ENCODE data around the gene RAB38. TPM values are rescaled to one million over a fixed set of nuclear protein-coding genes. Genes with fewer than 3 reads are reported as not detected.

The RAB38 gene
- total RNA-seq = not detected

DNA sequence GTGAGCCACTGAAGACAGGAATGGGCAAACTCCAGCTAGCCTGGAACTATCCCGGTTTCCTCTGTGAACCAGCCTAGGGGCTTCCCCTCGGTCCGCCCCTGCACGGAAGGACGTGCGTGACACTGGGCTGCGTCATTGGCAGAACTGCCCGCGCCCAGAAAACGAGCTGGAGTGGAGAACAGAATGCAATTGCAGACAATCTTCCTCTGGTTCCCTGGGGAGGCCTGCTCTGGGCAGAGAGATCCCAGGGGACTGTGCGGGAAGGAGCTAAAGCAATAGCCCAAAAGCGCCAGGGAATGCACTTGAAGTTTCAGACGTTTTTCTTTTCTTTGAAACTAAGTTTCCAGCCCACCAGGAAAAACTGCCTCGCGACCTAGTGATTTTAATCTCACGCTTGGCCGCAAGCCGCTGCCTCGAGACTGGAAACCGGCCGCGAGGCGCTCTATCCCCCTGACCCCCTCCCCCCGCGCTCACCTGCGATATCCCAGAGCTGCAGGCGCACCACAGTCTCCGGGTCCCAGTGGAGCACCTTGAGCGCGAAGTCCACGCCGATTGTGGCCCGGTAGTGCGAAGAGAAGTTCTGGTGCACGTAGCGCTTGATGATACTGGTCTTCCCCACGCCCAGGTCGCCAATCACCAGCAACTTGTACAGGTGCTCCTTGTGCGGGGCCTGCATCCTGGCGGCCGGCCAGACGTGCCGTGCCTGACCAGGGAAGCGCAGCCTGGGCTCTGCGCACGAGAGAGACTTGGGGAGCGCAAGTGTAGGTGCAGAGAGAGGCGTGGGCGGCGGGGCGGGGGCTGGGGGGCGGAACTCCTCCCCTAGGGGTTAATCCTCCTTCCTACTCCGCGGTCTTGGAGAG, at the start of gene RAB38:
Gene RAB38, minus strand, starts transcription at position 735 of the 860 bp plus-strand sequence. Its CDS starts 59 bp downstream, at position 676.
- DNase-seq = no peak

DNA sequence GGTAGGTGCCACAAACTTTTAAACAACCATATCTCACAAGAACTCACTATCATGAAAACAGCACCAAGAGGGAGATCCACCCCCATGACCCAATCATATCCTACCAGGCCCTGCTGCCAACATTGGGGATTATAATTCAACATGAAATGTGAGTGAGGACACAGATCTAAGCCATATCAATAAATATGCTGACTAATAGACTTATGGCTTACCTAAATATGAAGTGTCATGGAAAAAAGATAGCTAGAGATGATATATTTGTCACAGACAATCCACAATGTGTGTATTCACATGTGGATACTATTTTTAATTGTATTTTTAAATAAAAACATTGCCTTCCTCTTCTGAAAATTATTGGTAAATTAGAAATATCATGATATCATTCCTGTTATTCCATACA, 38.2 kb upstream of the RAB38 start:
- no peak for DNase-seq

DNA sequence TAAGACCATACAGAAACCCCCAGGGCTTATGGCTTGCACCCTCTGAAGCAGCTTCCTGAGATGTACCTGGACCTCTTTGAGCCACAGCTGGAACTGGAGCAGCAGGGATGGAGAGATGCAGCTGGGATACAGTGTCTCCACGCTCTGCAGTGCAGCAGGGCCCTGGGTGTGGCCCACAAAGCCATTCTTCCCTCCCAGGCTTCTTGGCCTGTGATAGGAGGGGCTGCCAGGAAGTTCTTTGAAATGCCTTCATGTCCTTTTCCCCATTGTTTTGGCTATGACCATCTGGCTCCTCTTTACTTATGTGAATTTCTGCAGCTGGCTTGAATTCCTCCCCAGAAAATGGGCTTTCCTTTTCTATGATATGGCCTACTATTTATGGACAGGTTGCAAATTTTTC, 37.1 kb upstream of the RAB38 start:
- DNase-seq = no peak

DNA sequence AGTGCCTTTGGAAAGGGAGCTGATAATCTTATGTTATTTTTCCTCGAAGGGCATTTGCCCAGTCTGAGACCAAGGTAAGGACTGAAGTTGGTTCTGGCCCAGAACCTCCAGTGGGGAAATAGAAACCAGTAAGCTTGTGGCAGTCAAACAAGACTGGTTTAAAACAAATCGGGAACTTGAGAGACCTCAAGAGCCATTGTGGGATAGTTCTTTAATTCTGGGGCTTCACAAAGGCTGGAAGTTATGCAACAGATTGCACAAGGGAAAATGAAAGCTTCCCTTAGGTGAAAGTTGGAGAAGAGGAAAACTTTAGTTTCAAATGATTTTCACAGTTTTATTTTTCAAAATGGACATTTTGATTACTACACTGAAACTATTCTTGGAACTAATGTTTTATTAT, 33.5 kb upstream of the RAB38 start:
- DNase-seq = no peak

DNA sequence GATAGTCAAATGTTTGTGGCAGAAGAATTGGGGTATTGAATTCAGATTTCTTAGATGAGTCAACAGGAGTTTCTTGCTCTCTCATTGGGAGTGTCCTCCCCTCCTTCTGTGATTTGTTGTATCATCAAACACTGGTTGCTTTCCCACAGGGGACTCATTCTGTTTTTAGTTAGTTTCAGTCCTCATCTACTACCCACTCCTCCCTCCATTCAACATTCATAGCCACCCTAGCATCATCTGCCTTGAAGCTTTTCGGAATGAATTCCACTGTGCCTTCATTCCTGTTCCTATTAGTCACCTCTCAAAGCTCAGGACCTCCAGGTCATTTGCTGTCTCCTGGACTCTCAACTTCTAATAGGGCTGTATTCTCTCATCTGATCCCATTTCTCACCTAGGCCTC, 31.5 kb upstream of the RAB38 start:
- no peak for DNase-seq

DNA sequence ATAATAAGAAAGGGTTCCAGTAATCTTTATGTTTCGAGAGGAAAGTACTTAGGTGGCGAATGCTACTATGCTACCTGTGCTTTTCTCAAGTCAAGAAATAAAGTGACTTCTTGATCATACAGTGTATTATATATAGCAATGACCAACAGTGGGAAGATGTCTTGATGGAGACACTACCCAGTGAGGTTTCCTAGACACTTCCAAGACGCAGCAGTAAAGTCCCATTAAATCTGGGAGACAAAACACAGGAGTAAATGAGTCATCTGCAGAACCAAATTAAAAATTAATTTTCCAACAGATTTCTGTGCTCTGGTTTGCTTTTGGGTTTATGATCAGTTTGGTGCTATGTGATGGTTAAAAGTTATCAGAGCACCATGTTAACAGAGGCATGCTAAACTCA, 29.1 kb upstream of the RAB38 start:
- no peak for DNase-seq

DNA sequence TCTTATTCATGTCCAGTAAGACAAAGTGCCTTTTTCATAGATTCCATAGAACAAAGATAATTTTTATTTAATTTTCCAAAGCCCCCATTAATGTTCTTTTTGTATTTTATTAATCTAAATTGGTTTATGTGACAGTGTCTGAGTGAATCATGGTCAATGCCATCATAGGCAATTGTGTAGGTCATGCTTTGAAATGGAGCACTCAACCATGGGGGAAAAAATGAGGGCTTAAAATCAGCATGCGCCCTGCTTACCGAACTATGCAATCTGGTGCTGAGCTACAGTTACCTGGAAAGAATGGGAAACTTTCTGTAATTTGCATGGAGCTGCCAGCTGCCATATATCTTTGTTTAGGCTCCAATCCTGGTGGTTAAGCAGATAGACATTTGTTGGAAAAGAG, 28.4 kb upstream of the RAB38 start:
- DNase-seq = no peak

DNA sequence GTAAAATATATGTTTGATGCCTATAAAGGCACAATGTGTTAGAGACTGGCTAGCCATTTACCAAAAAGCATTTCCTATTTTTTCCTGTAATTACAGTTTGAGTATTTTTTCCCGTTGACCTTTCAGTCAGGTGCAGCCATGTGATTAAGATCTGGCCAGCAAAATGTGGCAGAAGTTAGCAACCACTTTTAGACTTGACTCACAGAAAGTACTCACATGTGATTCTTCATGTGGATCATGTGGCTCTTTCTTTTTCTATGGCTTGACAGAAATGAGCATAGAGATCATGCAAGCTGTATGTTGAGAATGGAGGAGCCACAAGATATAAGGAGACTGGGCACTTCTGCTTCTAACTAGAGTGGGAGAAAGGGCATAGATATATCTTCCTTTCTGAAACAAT, 27.3 kb upstream of the RAB38 start:
- DNase-seq = no peak

DNA sequence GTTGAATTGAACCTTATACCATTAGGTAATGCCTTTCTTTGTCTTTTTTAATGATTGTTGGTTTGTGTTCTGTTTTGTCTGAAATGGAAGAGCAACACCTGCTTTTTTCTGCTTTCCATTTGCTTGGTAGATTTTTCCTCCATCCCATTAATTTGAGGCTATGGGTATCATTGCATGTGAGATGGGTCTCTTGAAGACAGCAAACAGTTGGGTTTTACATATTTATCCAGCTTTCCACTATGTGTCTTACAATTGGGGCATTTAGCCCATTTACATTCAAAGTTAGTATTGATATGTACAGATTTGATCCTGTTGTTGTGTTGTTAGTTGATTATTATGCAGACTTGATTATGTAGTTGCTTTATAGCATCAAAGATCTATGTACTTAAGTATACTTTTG, 21.1 kb upstream of the RAB38 start:
- DNase-seq = no peak

DNA sequence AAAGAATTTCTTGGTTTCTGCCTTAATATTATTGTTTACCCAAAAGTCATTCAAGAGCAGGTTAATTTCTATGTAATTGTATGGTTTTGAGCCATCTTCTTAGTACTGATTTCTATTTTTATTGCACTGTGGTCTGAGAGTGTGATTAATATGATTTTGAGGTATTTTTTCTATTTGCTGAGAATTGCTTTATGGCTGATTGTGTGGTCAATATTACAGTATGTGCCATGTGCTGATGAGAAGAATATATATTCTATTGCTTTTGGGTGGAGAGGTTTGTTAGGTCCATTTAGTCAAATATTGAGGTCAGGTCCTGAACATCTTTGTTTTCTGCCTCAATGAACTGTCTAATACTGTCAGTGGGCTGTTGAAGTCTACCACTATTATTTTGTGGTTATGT, 20.7 kb upstream of the RAB38 start:
- DNase-seq = no peak

DNA sequence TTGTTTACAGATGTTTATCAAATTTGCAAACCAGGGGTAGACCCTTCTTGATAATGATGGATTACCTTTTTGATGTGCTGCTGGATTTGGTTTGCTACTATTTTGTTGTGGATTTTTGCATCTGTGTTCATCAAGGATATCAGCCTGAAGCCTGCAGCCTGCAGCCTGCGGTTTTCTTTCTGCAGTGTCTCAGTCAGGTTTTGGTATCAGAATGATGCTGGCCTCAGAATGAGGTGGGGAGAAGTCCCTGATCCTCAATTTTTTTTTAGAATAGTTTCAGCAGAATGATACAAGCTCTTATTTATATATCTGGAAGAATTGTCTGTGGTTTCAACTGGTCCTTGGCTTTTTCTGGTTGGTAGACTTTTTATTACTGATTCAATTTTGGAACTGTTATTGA, 19.7 kb upstream of the RAB38 start:
- DNase-seq = no peak

DNA sequence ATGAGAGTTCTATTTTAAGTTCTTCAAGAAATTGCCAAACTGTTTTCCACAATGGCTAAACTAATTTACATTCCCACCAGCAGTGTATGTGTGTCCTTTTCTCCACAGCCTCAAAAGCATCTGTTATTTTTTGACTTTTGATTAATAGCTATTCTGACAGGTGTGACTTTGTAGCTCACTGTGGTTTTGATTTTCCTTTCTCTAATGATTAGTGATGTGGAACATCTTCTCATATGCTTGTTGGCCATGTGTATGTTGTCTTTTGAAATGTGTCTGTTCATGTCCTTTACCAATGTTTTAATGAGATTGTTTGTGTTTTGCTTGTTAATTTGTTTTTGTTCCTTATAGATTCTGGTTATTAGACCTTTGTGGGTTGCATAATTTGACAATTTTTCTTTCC, 18.0 kb upstream of the RAB38 start:
- no peak for DNase-seq

DNA sequence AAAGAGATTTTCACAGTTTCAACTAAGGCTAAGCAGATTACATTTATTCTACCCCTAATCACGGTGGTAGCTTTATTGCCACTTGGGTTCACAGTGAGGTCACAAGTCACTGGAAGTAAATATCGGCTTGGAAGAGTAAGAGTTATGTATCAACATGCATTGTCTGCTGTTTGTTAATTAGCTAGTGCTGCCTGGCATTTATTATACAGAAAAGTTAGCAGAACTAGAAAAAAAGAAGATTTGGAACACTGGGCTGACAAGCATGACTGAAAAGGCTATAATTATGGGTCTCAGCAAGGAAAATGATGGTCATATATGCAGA, 13.7 kb upstream of the RAB38 start:
- DNase-seq = no peak

DNA sequence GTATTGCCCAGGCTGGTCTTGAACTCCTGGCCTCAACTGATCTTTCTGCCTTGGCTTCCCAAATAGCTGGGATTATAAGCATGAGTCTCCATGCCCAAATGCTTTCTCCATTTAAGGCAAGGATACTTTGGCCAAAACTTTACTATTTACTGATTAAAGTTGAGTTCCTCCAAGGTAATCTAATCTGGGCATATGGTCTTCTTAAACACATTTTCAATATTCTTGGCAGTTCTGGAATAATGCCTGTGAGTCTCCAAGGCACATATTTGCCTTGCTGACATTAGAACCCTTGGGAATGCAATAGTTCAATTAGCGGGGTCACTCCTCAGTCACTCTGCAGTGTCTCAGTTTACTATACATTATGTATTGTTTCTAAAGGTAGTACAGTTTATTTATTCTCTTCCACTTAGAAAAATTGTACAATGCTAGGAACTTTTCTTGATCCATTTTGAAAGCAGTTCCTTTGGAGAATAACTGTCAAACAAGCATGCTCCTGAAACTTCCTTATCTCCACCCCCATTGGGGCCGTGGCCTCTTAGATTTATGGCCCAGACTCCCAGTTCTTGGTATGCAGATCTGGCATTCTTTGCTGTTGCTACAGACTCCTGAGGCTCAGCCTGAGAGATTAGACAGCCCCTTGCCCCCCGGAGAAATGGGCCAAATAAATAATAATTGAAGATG, 13.1 kb upstream of the RAB38 start:
- no peak for DNase-seq

DNA sequence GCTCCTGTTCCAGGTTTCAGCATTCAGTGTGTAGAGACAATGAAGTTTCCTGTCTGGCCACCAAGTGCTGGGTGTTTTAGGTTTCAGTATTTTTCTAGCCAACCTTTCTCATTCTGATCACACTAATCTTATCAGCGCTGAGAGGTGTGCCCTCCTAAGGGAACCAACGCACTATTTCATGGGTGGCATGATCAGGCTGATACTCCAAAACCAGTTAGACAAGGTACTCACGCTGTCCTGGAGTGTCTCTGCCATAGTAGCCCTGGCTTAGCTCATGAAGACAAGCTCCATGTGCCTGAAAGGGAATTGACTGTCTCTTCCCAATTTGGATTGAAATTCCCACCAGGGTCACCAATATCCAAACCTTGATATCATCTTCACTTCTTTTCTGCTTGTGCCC, 8.0 kb upstream of the RAB38 start:
- no peak for DNase-seq

DNA sequence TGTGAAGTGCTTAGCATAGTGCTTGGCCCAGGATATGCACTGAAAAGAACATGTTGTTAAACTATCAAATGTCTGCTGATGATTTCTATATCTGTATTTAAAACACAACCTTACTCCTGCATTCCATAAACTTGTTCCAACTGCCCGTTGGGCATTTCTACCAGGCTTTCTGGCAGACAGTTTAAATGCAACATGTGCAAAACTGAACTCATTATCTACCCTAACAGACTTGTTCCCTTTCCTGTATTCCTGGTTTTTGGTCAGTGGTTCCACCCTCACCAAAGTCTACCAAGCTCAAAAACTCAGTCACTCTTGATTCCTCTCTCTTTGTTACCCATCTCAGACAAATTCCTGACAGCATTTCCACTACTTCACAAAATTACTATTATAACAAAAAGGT, 6.5 kb upstream of the RAB38 start:
- no peak for DNase-seq

DNA sequence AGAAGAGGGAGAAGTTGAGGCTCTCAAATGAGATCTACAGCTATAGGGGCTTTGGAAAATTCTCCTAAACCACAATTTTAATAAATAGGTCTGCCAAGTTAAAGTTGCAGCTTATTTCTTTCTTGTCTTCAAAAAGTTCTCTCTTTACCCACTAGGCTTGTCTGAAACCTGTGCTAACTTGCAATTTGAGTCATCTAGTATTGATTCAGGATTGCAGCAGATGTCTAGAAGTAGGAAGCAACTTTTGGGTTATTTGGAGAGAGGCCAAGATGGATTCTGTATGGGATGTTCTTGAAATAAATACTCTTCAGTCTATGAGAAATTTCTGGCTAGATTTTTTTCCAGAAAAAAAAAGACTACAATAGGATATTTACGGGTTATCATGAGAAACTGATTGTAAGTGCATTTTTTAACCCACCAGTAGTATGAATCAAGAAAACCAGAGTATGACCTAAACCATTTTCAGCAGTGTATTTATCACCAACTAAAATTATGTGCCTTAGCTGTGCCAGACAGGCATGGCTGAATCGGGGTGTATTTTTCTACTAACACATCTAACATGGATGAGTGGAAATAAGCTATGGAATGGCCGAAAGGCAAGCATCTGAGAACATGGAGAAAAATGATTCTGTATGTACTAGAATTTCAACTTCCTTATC, 4.9 kb upstream of the RAB38 start:
- no peak for DNase-seq

DNA sequence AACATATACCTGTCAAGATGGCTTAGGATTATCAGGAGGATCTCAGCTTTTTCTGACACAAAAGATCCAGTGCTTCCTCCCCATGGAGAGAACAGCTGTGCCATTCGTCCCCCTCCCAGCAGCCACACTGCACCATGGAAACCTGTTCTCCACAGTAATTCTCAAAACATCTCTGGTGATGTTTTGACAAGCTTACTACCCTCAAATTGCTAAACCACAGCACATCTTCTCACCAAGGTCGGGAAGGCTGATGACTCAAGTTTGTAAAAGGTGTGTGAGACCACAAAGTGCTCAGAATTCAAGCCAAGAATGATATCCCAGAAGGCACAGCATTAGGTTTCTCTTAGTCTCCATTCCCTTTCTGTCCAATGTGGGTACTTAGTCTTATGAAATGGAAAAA, 3.9 kb upstream of the RAB38 start:
- DNase-seq = no peak

DNA sequence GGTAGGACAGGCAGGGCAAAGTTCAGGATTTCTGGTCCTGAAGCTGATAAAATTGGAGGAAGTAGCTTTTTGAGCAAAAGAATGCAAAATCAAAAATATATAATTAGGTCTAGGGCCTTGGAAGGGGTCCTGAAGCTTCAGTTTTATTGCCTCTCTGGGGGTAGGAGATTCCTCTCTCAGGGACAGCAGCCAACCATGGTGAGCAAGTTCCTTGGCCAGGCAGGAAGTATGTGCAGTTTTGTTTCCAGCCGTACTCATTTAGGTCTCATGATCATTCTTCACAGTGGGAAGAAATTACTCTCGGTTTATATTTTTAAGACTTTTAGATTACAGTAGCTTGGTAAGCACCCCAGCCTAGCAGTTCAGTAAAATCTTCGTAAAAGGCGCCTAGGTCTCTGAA, 2.9 kb upstream of the RAB38 start:
- no peak for DNase-seq

DNA sequence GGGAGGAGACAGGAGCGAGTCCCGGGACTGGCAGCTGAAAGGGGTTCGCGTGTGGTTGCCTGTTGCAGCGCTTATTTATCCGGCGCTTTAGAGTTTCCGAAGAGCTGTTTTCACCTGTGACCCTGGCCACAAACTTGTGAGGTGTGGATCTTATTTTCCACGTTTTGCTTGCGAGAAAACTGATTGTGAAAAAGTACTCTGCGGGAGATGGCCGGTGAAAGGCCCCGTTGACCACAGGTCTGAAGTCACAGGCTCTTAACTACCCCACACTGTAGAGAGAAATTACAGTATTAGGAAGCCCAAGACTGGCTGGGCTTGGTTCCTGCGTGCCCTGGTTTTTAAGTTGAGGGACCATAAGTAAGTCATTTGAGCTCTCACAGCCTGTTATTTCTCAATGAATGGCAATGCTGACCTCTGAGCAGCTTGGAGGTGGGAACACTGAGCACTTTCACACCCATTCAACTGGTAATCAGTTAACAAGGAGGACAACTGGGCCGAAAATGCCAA, 379 bp upstream of the RAB38 start:
- DNase-seq = no peak

DNA sequence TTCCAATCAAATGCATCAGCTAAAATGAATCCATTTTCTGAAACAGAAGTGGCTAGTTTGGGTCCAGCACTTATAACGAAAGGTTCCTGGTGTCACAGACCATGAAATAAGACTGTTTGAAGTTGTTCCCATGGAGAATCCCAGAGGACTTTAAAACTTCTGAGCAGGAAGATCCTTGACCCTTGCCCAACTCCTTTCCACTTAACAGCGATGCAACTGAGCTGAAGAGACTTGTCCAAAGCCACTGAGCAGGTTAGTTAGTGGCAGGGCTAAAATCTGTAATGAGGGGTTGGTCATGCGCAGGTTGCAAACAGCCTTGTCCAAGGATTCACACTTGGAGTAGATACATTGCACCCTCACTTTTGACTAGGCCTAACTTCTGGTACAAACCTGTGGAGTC, 1.3 kb downstream of the RAB38 start:
- DNase-seq = no peak

DNA sequence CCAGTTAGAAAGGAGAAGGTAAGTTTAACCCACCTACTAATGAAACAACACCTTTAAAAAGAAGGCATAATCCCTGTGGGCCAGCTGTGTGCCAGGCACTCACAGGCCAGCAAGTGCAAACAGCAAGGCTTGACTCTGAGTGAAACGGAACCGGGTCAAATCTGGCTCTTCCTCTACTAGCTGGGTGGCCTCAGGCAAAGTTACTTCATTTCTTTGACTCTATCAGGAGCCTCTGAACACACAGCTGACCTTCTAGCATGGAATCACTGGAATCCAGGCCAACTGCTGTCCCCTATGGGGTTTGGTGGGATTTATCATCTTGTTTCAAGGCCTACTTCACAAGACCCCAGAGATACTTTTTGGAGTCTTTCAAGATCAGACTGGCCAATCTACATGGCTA, 3.3 kb downstream of the RAB38 start:
- DNase-seq = no peak

DNA sequence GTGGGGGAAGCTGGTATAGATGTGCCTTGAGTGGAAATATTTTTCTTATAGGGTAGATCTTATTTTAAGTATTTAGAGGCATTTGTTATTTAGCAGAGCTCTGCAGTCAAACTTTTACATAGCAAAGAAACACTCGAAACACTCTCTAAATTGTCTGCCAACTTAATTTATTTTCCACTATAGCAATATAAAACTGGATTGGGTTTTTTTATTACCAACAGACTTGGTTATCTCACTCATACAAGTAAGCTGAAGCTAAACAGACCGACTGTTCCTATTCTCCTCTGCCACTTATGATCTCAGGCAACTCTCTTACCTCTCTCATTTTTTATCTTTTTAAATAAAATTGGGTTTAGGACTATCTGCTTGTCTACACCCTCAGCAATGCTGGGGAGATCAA, 4.6 kb downstream of the RAB38 start:
- no peak for DNase-seq

DNA sequence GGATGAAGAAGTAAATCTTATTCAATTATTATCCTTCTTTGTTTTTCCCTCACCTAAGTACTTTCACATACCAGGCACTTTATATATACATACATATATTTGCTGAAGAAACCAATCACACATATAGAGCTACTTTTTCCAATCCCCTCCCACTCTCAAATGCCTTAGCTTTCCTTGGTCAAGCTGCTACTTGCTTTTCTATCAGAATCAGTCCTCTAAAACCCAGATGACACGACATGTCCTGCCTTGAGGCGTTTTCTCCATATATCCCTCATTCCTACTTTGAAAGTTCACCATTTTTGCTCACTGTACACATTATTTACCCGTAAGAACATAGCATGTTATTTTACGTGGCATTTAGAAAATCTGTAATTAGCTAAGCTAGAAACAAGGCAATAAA, 5.4 kb downstream of the RAB38 start:
- no peak for DNase-seq

Measured in effector CD4-positive, alpha-beta T cell (primary cell).